HepG2 (cell line): Measurements from ENCODE around the gene ACSM5. TPM values are rescaled to one million over a fixed set of nuclear protein-coding genes. Genes with fewer than 3 reads are reported as not detected.
A peak's percentile ranks its signal among the peaks of the same experiment; 100 is the strongest.
"Not testable (repeated sequence)": the region's sequence is repeated elsewhere in the genome, so short reads cannot be mapped to it uniquely, and the experiment has no call there.

Source experiments
- ATAC-seq: fragments of 200-7000 bp; cut with Tn5 transposase; 3 replicates; pipeline ENCODE4 v1.9.1; 2020; ENCODE audit warnings: mild to moderate bottlenecking, moderate library complexity
- BruUV-seq: library from RNA; stranded (reverse); fragments of 400-500 nt; replicated peaks from 2 replicates; lab custom pipeline; 2021; lab: Mats Ljungman, UMichigan
- CTCF ChIA-PET: fragments of 300-600 bp; formaldehyde crosslinking; extraction: SDS; loops from one replicate; lab custom pipeline; 2021; ENCODE audit warnings: low total read pairs, inconsistent platforms, low intra/inter-chr PET ratio; lab: Yijun Ruan, JAX
- POLR2A ChIA-PET: fragments of 350-600 bp; sonication (Branson Sonifier 250); formaldehyde crosslinking; loops from one replicate; lab custom pipeline; 2020; ENCODE audit warnings: antibody characterized with exemption, inconsistent platforms; lab: Yijun Ruan, JAX
- DNase-seq: peaks from one replicate; pipeline ENCODE4 v3.0.0-alpha.2; 2015; ENCODE audit warnings: low spot score
- FAIRE-seq: peaks from 3 replicates; lab custom pipeline; 2011; peaks lifted over from hg19 to GRCh38; lab: Jason Lieb, UNC
- H2AFZ ChIP-seq: one replicate; pipeline ENCODE4 v1.6.1; 2011; ENCODE audit warnings: low read length, inconsistent platforms
- H3K27ac ChIP-seq: fragments of 300-600 bp; 3 replicates; pipeline ENCODE4 v1.8.0; 2011; ENCODE audit warnings: mixed run types, mild to moderate bottlenecking, mixed read lengths, low read length, inconsistent platforms; ENCODE audit not compliant: insufficient read depth; ENCODE audit errors: extremely low read length
- H3K27me3 ChIP-seq, 2 experiments: fragments of 200-600 bp in 1 of 2; 2 replicates in 1 of 2; 3 replicates in 1 of 2; pipeline versions ENCODE4 v1.6.0 to v1.8.0; 2011; ENCODE audit warnings: low read length in 2 of 2, mild to moderate bottlenecking in 2 of 2, moderate library complexity in 2 of 2, inconsistent platforms in 1 of 2; ENCODE audit not compliant: insufficient read depth in 2 of 2, control insufficient read depth in 1 of 2
- H3K36me3 ChIP-seq, 2 experiments: fragments of 200-600 bp in 1 of 2; replicated peaks in 1 of 2; 2 replicates in 1 of 2; 3 replicates in 1 of 2; pipeline versions ENCODE4 v1.5.1 to v1.8.0; 2011; ENCODE audit warnings: low read length in 2 of 2, inconsistent platforms in 1 of 2; ENCODE audit not compliant: insufficient read depth in 2 of 2, control insufficient read depth in 1 of 2
- H3K4me1 ChIP-seq: 2 replicates; pipeline ENCODE4 v1.5.1; 2012; ENCODE audit warnings: low read length, inconsistent platforms; ENCODE audit not compliant: insufficient read depth
- H3K4me2 ChIP-seq: 2 replicates; pipeline ENCODE4 v1.6.0; 2011; ENCODE audit warnings: low read depth, low read length, inconsistent platforms
- H3K4me3 ChIP-seq, 3 experiments: fragments of 200-600 bp in 1 of 3; sonication (generic), shearing (Covaris generic) in 1 of 3; replicated peaks in 1 of 3; 2 replicates each; pipeline ENCODE4 v1.5.1; 2011 to 2016; ENCODE audit warnings: low read length in 3 of 3, inconsistent platforms in 2 of 3, low read depth in 2 of 3, mild to moderate bottlenecking in 2 of 3, control low read depth in 1 of 3, mixed read lengths in 1 of 3; ENCODE audit not compliant: insufficient read depth in 1 of 3
- H3K79me2 ChIP-seq: one replicate; pipeline ENCODE4 v1.6.1; 2011; ENCODE audit warnings: low read length, inconsistent platforms; ENCODE audit not compliant: insufficient read depth
- H3K9ac ChIP-seq: 2 replicates; pipeline ENCODE4 v1.6.0; 2011; ENCODE audit warnings: mild to moderate bottlenecking, low read depth, low read length, inconsistent platforms; ENCODE audit not compliant: insufficient read depth
- H3K9me3 ChIP-seq: 2 replicates; pipeline ENCODE4 v1.5.1; 2012; ENCODE audit warnings: mild to moderate bottlenecking, low read length
- H4K20me1 ChIP-seq: 2 replicates; pipeline ENCODE4 v1.6.0; 2011; ENCODE audit warnings: inconsistent platforms, mild to moderate bottlenecking, low read length, moderate library complexity; ENCODE audit not compliant: insufficient read depth
- ATF7 ChIP-seq, 2 experiments: fragments of 450-650 bp in 1 of 2; sonication (generic) in 1 of 2; formaldehyde crosslinking in 1 of 2; IDR thresholded peaks; 2 replicates each; pipeline versions ENCODE4 v1.4.0 to v1.6.1; 2016 to 2020; ENCODE audit warnings: antibody characterized with exemption in 1 of 2, mild to moderate bottlenecking in 1 of 2, missing genetic modification reagents in 1 of 2
- FOXK2 ChIP-seq: fragments of 450-650 bp; IDR thresholded peaks from 2 replicates; pipeline ENCODE4 v1.6.1; 2016
- FOXP1 ChIP-seq, 2 experiments: fragments of 450-650 bp in 1 of 2; IDR thresholded peaks; 2 replicates each; pipeline ENCODE4 v1.6.1; 2017 to 2018; ENCODE audit warnings: antibody characterized with exemption in 1 of 2
- IKZF1 ChIP-seq: fragments of 450-650 bp; IDR thresholded peaks from 2 replicates; pipeline ENCODE4 v1.7.1; 2016
- NONO ChIP-seq, 2 experiments: fragments of 450-650 bp in 1 of 2; sonication (generic) in 1 of 2; formaldehyde crosslinking in 1 of 2; IDR thresholded peaks in 1 of 2; conservative IDR thresholded peaks in 1 of 2; 2 replicates each; pipeline versions ENCODE4 v1.6.1 to v1.8.0; 2017 to 2022; ENCODE audit warnings: mild to moderate bottlenecking in 1 of 2, missing genetic modification reagents in 1 of 2, moderate library complexity in 1 of 2
- SOX6 ChIP-seq, 2 experiments: fragments of 450-650 bp in 1 of 2; sonication (generic) in 1 of 2; formaldehyde crosslinking in 1 of 2; IDR thresholded peaks; 2 replicates each; pipeline versions ENCODE4 v1.4.0 to v1.6.1; 2017 to 2020; ENCODE audit warnings: antibody characterized with exemption in 1 of 2, mild to moderate bottlenecking in 1 of 2, missing genetic modification reagents in 1 of 2
- ZNF687 ChIP-seq: sonication (generic); formaldehyde crosslinking; IDR thresholded peaks from 2 replicates; pipeline ENCODE4 v1.5.1; 2020; ENCODE audit warnings: mild to moderate bottlenecking, missing genetic modification reagents, moderate library complexity
- WGBS: methylation state at CpG from one replicate; pipeline ENCODE4 v1.1.6; 2017; ENCODE audit warnings: low lambda C conversion rate; 5-methylcytosine and 5-hydroxymethylcytosine counted together
- in situ Hi-C: cut with HindIII; loops from 2 replicates; pipeline ENCODE4 v1.10.0; 2017; ENCODE audit warnings: low pct_unique_long_range_greater_than_20kb; ENCODE audit not compliant: extremely low pct_ligation_motif_present
- intact Hi-C: fragments of 100-400 bp; cut with micrococcal nuclease; formaldehyde crosslinking; loops from one replicate; pipeline ENCODE4 v1.10.0; 2022; ENCODE audit not compliant: unreplicated experiment
- polyA plus RNA-seq, 8 experiments: library from polyadenylated mRNA; depleted of rRNA in 3 of 8; stranded (reverse) in 7 of 8; unstranded in 1 of 8; fragments of >200 nt; fragmentation: Illumina TruSeq in 4 of 8; extraction: Trizol in 4 of 8; gene quantifications; 2 replicates each; pipeline versions ENCODE4 v1.2.1 to v1.2.3, GENCODE V29; 2011 to 2016; ENCODE audit warnings: low read depth in 4 of 8, missing spikeins in 1 of 8, mixed read lengths in 1 of 8; ENCODE audit not compliant: insufficient read depth in 1 of 8
- total RNA-seq, 5 experiments: library from RNA; depleted of rRNA; stranded (reverse); fragments of >200 nt; fragmentation: Illumina TruSeq; extraction: Trizol; gene quantifications; 2 replicates each; pipeline ENCODE4 v1.2.3, GENCODE V29; 2016; ENCODE audit warnings: low read depth in 1 of 5
- TF ChIP-seq, protein P1 (sequence below): sonication (generic); formaldehyde crosslinking; IDR thresholded peaks from 2 replicates; pipeline ENCODE4 v1.4.0; 2020; ENCODE audit warnings: mild to moderate bottlenecking, missing genetic modification reagents

The ACSM5 gene
- total and polyA plus RNA-seq, 2 of the 13 experiments (the other 11 are each of a cell fraction or from before 2014, with no cell fraction given) = 9.1 to 15.0 TPM

DNA sequence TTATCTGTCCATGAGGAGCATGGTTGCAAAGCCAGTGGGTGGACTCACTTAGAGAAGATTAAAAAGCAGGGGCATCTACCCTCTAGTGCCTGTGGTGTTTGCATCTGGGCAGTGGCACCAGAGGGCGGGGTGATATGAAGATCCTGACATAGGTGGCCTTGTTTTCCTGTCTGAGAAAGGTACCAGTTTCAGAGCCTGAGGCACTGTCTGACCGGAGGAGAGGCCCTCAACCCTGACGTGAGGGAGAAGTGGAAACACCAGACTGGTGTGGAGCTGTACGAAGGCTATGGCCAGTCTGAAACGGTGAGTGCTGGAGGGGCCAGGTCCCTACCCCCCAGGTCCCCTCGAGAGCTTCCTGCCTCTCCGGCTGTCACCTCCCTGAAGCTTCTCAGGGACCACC lies 20.2 kb downstream of the ACSM5 start:
- DNase-seq, H3K27me3 ChIP-seq, H3K36me3 ChIP-seq, FAIRE-seq, H4K20me1 ChIP-seq, BruUV-seq, H2AFZ ChIP-seq, H3K9me3 ChIP-seq, ATAC-seq, POLR2A ChIA-PET, H3K9ac ChIP-seq, CTCF ChIA-PET, H3K27ac ChIP-seq, H3K4me3 ChIP-seq, H3K79me2 ChIP-seq, in situ Hi-C loops, H3K4me2 ChIP-seq: not testable (repeated sequence)
- intact Hi-C loops = loop anchor here (10.0 kb wide), 1 partner anchor 1325 kb away; no protein-coding TSS in a partner anchor
- TF ChIP-seq ZNF687 = 0 out of 2 replicates have a peak, but pooled peaks have one; percentile 14
- WGBS = 96% methylated on average over 7 of the region's 7 CpGs
- H3K4me1 ChIP-seq = peaks cover 43% of the 10 kb centered on the region

DNA sequence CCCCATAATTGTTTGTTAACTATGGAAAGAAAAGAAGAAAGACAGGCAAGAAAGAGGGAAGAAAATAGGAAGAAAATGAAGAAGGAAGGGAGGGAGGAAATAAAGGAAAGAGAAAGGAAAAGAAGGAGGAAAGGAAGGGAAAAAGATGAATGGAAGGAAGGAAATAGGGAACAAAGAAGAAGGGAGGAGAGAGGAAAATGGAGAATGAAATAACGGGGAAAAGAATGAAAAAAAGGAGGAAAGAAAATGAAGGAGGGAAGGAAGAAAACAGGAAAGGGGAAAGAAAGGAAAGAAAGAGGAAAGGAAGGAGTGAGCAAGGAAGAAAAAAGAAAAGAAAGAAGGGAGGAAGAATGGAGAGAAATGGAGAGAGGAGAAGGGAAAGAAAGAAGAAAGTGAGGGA lies 21.1 kb downstream of the ACSM5 start:
- H2AFZ ChIP-seq; H3K4me3 ChIP-seq; H3K36me3 ChIP-seq; H4K20me1 ChIP-seq; POLR2A ChIA-PET; H3K27me3 ChIP-seq; DNase-seq; in situ Hi-C loops; BruUV-seq; CTCF ChIA-PET; H3K9me3 ChIP-seq; ATAC-seq; FAIRE-seq; H3K4me2 ChIP-seq; H3K27ac ChIP-seq; H3K79me2 ChIP-seq; H3K9ac ChIP-seq; intact Hi-C loops; TF ChIP-seq SOX6 (CRISPR knock-in tag; IDR thresholded peaks at IDR 0.05); NONO (CRISPR knock-in tag; conservative IDR thresholded peaks at IDR 0.05); ATF7 (CRISPR knock-in tag; IDR thresholded peaks at IDR 0.05); FOXP1 (CRISPR knock-in tag; IDR thresholded peaks at IDR 0.05): not testable (repeated sequence)
- WGBS = 94% methylated on average over 1 of the region's 1 CpG
- TF ChIP-seq IKZF1 (peak; percentile 80; the same call in 1 of the 2 replicates), SOX6 (IDR thresholded peaks at IDR 0.05) (0 out of 2 replicates have a peak, but pooled peaks have one; percentile 23), NONO (IDR thresholded peaks at IDR 0.05) (peak; percentile 91; the same call in 1 of the 2 replicates), ATF7 (IDR thresholded peaks at IDR 0.05) (peak; percentile 6; the same call in 1 of the 2 replicates), FOXP1 (IDR thresholded peaks at IDR 0.05) (peak; percentile 23; the same call in 1 of the 2 replicates), FOXK2 (peak; percentile 26; the same call in 1 of the 2 replicates)
- TF ChIP-seq, protein P1, sequence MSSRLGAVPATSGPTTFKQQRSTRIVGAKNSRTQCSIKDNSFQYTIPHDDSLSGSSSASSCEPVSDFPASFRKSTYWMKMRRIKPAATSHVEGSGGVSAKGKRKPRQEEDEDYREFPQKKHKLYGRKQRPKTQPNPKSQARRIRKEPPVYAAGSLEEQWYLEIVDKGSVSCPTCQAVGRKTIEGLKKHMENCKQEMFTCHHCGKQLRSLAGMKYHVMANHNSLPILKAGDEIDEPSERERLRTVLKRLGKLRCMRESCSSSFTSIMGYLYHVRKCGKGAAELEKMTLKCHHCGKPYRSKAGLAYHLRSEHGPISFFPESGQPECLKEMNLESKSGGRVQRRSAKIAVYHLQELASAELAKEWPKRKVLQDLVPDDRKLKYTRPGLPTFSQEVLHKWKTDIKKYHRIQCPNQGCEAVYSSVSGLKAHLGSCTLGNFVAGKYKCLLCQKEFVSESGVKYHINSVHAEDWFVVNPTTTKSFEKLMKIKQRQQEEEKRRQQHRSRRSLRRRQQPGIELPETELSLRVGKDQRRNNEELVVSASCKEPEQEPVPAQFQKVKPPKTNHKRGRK (CRISPR knock-in tag) = peak; percentile 19; the same call in 1 of the 2 replicates
- H3K4me1 ChIP-seq = peaks cover 33% of the 10 kb centered on the region
